GM12892 (cell line): ENCODE measurements around the gene SGCD.

Experiments
- POLR2A ChIP-seq: IDR thresholded peaks from 2 replicates; pipeline ENCODE4 v1.6.1; 2011; ENCODE audit warnings: low read depth, low read length, control low read depth
- POLR2AphosphoS5 ChIP-seq: IDR thresholded peaks from 2 replicates; pipeline ENCODE4 v1.6.1; 2011; ENCODE audit warnings: low read depth, low read length, control low read depth
- TAF1 ChIP-seq: IDR thresholded peaks from 2 replicates; pipeline ENCODE4 v1.6.1; 2011; ENCODE audit warnings: low read depth, mild to moderate bottlenecking, control low read depth, low read length, borderline replicate concordance

- TF ChIP-seq POLR2AphosphoS5 (no peak), POLR2A (no peak), TAF1 (no peak)
These were observed 105.8 kb downstream of the SGCD start for GRCh38 chr5:156432830-156433105.
